Activated CD4-positive, alpha-beta T cell treated with anti-CD3 and anti-CD28 coated beads for 24 hours (primary cell): ENCODE results near the gene FGF9.

Experiments used
- DNase-seq, 2 donors: peaks; one replicate each; pipeline ENCODE4 v3.0.0-alpha.2; 2020; ENCODE audit warnings: low read depth in 2 of 2

The FGF9 gene

DNA sequence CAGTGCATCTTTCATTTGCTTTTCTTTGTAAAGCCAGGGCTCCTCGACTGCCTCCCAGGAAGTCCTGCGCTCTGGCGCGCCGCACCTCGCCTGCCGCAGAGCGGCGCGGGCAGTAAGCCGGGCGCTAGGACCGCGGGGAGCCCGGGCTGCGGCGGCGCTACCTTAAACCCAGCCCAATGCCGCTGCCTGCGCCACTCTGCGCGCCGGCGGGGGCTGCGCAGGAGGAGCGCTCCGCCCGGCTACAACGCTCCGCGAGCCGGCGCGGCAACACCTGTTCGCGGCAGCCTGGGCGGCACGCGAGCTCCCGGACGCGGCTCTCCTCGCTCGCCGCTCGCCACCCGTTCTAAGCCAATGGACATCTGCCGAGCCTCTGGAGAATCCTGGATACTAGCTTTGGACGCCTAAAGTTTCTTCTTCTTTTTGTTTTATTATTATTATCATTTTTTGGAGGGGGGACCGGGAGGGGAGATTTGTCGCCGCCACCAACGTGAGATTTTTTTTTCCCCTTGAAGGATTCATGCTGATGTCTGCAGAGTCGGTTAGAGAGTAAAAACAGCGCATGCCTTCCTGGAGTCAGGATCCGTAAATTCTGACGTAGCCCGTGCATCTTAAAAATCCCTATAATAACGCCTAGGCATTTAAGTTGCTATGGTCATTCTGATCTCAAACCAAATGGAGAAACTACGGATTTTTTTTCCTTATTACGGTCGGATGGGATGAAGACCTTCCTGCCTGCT is at the start of gene FGF9:
Gene FGF9, plus strand, starts transcription at position 191 of the 737 bp plus-strand sequence. CDS start 840 bp downstream, outside the sequence.
- DNase-seq: peak; percentile 61 to 68

DNA sequence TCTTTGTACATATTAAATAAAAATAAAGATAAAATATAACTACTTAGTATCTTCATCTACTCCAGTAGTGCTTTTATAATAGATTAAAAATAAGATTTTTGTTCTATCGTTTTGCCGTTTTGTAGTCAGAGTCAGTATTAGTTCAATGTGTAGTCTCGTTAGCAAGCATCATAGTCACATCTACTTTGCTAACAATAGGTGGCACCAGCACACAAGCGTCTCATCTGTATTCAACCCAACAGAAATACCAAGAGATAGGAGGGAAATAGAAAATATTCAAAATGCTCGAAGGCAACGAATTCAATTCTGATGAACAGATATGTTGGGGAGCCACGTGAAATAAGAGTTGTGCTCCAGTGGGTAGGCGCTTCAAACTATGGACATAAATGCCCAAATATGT is 45.5 kb upstream of the FGF9 start:
- no peak for DNase-seq

DNA sequence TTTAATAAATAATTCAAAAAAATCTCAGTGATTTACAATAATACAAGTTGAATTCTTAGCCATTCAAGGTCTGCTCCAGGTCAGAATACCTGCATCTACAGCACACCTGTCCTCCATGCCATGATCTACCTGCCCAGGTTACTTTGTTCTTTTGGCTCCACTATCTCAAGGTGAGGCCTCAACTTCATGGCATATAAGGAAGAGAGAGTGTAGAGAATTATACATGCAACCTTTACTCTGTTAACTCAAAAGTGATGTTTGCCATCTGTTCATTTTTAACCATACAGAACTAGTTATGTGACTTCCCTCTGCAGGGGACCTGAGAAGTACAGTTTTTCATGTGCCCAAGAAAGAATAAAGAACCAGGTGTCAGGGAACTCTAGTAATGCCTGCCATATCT is 38.7 kb upstream of the FGF9 start:
- DNase-seq: no peak

DNA sequence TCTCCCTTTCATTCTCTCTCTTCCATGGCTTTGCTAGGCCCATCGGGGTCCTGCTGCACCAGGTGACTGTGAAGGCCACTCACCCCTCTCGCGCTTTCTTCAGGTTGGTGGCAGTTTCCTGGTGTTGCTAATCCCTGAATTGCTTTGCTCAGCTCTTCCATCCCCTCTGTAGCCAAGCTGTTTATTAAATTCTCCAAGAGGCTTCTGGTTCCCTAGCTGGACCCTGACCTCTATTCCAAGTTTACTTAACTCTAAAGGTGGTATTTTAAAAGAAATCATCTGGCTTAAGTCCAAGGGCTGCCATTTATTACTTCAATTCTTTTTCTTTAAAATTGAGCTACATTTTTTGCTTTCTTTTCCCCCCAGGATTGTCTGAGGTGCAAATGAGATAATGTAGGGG is 34.2 kb upstream of the FGF9 start:
- no peak for DNase-seq

DNA sequence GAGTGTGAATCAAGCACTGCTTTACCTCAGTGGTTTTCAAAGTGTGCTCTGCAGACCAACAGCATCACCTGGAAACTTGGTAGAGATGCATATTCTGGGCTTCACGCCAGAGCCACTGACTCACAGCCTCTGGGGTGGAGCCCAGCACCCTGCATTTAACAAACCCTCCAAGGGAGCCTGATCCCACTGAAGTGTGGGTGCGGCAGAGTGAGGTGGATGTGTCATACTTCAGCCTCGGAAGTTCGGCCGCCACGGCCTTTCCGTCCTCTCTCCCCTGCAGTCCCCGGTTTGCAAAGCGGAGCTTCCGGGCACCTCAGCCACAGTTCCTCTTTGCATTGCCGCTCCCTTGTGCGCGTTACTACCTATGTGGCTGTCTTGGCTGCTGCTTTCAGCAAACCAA is 33.6 kb upstream of the FGF9 start:
- DNase-seq: no peak

DNA sequence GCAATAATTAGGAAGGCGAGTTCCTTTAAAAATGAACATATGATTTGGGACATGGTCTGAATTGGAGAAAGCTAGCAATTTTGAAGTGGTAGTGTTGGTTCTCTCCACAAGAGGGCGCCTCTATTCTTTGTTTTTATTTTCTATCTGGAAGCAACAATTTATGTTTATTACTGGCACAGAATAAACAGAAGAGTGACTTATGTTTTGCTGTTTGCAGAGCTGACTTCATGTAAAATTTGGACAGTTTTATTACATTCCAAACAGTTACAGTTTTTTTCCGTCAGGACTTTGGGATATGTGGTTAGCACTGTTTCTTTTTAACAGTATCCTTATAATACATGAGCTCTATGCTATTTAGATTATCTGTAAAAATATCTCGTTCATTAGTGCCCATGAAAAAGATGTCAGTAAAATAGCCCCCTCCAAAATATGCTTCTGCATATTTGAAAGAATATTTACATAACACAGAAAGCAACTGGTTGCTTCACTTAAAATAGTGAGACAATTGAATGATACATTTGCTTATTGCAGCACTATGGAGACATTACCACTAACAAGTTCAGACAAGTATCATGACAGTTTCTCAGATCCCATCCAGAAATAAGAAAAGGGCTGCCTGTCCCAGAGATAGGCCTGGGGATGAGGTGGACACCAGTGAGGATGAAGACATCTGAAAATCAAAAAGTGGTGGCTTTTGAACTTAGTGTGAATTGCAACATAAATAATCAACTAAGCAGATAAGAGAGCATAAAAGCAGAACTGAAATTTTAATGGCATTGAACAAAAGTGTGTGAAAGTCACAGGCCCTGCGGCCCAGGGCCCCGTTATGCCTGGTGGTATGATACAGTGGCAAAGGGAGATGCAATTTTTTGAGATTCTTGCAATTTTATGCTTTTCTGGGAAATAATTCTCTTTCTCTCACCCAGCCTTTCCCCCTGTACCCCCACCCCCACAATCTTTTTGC is 32.3 kb upstream of the FGF9 start:
- peak; percentile 6 to 23 for DNase-seq

DNA sequence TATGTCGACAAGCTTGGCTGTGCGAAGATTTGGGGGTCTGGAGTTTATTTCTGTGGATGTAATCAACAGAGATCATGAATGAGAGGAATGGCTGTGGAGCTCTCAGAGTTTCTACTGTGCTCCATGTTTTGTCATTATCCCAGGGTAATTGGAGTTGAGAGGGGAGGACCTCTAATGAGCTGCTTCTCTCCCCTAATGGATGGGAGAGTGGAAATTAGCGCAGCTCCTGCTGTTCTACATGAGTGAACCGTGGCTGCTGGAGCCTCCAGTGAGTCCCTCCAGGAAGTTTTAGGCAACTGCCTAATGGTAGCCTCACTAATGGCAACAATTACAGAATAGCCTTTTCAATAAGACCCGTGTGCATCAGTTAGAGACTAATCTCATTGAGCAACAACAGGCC is 31.3 kb upstream of the FGF9 start:
- DNase-seq: no peak

DNA sequence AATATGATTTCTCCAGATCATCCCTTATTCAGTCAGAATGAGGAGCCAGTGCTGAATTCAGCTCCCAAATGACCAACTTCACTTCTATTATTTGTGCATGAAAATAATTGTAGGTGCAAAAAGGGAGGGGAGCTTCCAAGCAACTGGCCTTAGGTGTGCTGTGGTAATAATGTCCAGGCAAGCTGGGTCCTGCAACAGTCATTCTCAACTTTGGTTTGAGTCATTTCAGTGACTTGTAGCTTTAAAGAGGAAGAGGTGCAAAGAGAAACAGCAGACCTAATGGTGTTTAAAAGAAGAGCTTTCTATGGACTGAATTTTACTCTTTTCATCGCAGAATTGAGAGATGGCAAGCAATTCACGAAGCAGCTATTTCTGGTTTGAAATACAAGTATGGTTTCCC is 29.2 kb upstream of the FGF9 start:
- no peak for DNase-seq

DNA sequence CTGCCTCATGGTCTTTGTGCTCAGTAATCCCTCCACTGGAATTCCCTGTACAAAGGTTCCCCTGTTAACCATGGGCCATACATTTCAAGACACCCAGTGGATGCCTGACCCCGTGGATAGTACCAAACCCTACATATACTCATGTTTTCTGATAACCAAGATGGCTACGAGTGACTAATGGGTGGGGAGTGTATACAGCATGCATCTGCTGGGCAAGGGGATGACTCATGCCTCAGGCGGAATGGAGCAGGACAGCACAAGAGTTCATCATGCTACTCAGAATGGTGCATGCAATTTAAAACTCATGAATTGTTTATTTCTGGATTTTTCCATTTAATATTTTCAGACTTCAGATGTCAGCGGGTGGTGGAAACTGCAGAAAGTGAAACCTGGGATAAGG is 13.3 kb upstream of the FGF9 start:
- no peak for DNase-seq

DNA sequence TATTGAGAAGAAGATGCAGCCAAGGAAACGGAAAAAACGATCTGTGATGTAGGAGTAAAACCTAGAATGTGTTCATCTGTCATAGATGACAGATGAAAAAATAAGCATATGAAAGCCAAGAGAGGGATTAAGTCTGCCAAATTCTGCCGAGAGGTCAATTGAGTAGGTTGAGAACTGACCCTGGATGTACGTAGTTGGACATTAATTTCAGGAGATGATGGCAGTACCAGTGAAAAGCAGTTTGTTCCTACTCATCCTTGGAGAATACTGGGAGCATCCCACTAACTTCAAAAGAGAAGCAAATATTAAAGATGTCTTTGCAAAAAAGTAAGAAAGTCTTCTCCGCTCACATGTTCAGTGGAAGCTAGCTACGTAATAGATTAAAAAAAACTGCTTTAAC is 11.8 kb upstream of the FGF9 start:
- DNase-seq: no peak

DNA sequence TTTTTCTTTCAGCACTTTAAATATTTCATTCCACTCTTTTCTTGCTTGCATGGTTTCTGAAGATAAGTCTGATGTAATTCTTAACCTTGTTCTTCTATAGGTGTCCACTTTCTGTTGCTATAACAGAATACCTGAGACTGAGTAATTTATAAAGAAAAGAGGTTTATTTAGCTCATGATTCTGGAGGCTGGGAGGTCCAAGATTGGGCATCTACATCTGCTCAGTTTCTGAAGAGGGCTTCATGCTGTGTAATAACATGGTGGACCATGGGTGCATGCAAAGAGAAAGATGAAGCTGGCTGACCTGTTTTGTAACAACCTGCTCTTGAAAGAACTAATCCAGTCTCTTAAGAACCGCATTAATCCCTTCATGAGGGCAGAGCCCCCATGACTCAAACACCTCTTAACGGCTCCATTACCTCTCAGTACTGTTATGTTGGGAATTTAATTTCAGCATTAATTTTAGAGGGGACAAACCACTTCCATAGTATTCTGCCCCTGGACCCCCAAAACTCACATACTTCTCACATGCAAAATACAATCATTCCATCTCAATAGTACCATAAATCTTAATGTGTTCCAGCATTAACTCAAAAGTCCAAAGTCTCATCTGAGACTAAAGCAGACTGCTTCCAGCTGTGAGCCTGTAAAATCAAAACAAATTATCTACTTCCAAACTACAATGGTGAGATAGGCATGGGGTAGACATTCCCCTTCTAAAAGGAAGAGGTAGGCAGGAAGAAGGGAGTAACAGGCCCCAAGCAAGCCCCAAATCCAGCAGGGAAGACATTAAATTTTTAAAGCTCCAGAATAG is 9.6 kb upstream of the FGF9 start:
- DNase-seq: no peak

DNA sequence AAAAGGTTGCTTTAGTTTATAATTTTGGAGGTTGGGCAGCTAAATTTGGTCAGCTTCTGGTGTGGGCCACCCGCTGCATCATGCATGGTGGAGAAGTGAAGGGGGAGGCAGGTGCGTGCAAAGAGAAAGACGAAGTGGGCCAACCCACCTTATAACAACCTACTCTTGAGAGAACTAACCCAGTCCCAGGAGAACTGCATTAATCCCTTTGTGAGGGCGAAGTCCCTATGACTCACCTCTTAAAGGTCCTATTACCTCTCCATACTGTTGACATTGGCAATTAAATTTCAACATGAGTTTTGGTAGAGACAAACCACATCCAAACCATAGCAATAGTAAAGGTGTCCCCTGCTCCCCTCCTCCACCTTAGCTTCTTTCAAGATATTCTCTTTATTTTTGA is 7.7 kb upstream of the FGF9 start:
- DNase-seq: no peak

DNA sequence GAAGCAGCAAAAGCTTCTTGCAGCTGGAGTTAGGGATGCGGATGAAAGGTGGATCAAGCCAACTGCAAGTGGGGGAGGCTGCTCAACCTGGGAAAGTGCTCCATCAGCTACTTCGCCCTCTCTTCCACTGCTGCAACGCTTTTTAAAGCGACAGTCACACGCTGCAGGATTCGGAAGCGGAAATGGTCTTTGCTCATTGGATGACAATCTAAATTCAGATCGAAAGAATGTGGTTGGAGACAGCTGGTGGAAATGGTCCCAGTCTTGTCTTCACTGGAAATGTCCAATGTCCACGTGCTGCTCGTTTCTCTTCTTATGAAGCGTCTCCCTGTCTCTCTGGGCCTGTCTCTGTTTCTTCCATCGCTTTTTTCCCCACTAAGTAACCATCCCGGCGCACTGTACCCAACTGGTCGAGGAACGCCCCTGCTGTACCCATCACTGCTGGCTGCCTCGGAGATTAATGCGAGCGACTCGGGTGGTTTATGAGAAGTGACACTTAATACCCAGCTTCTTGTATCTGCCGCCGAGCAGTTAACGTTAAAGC is 2.1 kb upstream of the FGF9 start:
- no peak for DNase-seq

DNA sequence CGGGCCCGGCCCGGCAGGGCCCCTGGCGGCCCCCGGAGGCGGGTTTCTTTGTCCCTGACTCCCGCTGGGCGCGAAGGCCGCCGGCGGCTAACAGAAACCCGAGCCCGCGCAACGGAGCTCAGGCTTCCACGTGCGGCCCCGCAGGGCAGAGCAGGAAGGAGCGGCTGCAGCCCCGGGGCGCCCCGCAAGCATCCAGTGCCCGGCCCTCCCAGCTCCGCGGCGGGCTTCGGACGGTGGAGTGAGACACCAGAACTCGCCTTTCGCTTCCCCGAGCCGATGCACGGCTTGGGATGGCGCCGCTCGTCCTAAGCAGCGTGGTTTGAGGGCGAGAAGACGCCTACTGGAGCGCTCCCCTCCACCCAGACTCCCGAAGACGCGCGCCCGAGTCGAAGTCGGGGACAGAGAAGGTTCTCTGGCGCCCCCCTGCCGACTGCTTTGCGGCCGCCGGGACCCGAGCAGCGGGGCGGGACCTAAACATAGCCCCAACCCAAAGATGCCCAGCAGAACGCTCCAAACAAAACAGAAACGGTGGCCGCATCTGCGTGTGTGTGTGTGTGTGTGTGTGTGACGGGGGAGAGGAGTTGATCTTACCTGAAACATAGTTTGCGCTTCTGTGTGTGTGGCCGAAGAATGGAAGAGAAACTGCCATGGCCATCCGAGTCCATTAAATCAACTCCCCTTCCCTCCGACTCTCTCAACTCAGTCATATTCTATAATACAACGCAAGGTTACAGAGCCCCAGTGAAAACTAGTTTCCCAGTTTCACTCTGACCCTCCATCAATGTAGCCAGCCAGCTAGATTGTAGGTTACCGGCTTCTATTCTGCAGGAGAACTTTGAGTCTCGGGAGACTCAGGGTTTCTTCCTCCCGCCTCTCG is 629 bp upstream of the FGF9 start:
- DNase-seq: peak in 1 of 2 donors; percentile 46

DNA sequence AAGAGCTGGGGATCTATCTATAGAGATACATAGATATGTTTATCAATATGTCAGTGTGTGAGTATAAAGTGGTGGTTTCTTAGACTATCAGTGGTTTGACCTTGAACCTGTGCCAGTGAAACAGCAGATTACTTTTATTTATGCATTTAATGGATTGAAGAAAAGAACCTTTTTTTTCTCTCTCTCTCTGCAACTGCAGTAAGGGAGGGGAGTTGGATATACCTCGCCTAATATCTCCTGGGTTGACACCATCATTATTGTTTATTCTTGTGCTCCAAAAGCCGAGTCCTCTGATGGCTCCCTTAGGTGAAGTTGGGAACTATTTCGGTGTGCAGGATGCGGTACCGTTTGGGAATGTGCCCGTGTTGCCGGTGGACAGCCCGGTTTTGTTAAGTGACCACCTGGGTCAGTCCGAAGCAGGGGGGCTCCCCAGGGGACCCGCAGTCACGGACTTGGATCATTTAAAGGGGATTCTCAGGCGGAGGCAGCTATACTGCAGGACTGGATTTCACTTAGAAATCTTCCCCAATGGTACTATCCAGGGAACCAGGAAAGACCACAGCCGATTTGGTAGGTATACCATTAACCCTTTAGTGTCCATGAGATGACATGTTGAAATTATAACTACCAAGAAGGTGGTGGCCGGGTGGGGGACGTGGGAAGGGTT is 880 bp downstream of the FGF9 start:
- DNase-seq: no peak

DNA sequence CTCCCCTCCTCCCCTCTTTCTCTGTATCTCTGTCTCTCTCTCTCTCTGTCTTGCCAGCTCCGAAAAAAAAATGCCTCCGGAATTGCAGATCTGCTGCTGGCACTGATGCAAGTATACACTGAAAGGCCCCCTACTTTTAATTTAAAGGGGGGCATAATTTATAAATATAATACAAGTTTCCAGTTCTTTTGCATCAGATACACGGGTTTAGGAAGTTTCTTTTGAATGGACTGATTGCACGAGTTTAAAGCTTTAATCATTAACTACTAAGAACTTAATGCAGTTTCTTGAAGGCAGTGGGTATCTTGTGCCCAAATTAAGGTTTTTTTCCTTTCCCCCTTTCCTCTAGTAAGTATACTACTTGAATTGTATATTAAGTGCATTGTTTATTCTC is 1.4 kb downstream of the FGF9 start:
- DNase-seq: no peak

DNA sequence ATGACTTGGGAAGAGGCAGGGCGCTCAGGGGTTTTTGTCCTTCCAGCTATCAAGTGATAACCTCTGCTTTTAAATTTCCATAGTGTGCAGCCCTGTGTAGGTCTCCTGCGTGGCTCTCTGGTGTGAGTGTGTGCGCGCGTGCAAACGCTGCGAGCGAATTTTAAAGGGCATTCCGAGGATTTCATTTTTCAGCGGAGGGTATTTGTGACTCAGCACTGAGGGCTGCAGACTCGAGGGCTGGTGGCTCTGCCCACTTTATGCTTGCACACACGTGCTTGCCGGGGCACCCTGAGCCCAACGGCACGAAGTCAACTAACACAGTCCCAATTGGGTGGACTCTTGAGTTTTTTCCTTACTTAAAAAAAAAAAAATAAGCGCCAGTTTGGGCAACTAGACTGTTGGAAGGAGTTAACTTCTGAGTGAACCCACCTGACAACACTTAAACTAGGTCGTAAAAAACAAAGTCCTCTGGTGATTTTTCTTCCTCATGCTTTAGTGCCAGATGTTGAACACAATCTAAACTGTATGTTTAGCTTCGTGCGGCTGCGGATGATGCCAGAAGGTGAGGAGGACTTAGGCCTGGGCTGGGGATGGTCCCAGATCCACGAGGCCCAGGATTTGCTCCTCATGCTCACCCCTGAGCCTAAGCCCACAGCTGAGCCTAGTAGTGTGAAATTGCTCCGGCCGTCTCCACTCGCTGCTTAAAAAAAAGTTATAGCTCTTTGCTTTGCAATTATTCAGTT is 2.1 kb downstream of the FGF9 start:
- no peak for DNase-seq

DNA sequence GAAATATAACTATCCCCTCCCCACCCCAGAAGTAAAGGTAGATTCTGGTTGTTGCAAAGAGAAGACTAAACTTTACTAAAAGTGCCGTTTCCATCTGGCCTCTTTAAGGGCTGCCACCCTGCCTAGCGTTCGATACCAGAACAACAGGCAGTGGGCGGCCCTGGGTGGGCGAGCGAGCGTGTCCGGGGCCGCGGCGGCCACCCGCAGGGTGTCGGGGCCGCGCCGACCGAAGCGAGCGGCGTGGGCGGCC is 2.6 kb downstream of the FGF9 start:
- DNase-seq: no peak

DNA sequence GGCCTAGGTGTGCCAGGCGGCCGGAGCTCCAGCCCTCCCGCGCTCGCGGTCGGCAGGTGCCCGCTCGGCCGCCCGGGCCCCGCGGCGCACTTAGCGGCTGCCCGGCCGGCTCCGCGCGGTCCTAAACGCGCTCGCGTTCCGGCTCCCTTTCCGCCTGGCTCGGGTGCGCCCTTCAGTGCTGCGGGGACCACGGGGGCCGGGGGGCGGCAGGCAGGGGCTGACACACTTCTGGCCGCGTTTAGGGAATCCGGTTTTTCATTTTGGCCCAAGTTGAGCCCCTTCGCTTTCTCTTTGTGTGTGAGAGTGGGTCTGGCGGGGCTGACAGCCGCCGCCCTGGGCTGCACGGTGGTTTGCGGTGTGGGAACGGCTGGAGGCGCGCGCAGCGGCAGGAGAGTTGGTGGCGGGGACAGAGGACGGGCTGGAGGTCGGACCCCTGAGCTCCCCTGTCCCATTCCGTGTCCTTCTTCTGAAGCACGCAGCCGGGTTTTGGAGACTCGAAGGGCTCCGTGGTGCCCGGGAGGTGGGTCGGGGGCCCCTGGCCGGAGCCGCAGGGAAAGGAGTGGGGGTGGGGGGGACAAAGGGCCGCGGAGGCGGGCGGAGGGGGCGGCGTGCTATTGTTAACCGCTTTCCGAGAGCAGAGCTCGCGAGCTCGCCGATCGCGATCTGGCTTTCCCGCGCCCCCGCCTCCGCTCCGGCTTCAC is 3.1 kb downstream of the FGF9 start:
- no peak for DNase-seq
